IMR-90 (cell line): ENCODE measurements around the gene MLH3. TPM values are rescaled to one million over a fixed set of nuclear protein-coding genes. Genes with fewer than 3 reads are reported as not detected.

Experiments used
- ATAC-seq: fragments of 200-7000 bp; cut with Tn5 transposase; 2 replicates; pipeline ENCODE4 v1.9.1; 2020; ENCODE audit warnings: low read depth, mild to moderate bottlenecking, moderate library complexity
- BruUV-seq: library from RNA; stranded (reverse); fragments of 400-500 nt; replicated peaks from 2 replicates; lab custom pipeline; 2021; lab: Mats Ljungman, UMichigan
- CTCF ChIA-PET: fragments of 300-600 bp; formaldehyde crosslinking; extraction: SDS; loops from one replicate; lab custom pipeline; 2021; ENCODE audit warnings: antibody characterized with exemption; lab: Yijun Ruan, JAX
- POLR2A ChIA-PET: fragments of 300-600 bp; sonication (Branson Sonifier 250); formaldehyde crosslinking; loops from one replicate; lab custom pipeline; 2022; ENCODE audit warnings: antibody characterized with exemption; ENCODE audit not compliant: unreplicated experiment; lab: Charles Lee
- DNase-seq: peaks from one replicate; pipeline ENCODE4 v3.0.0; 2013
- H2AFZ ChIP-seq: replicated peaks from 2 replicates; pipeline ENCODE3; 2013; ENCODE audit warnings: low read length, mild to moderate bottlenecking; ENCODE audit not compliant: poor library complexity
- H2AK5ac ChIP-seq: 2 replicates; pipeline ENCODE4 v1.6.1; 2013; ENCODE audit warnings: low read depth, low read length, inconsistent platforms
- H2AK9ac ChIP-seq: replicated peaks from 2 replicates; pipeline ENCODE3; 2013; ENCODE audit warnings: mild to moderate bottlenecking, low read depth, low read length, moderate library complexity; ENCODE audit not compliant: poor library complexity
- H2BK120ac ChIP-seq: 2 replicates; pipeline ENCODE4 v1.6.1; 2013; ENCODE audit warnings: low read depth, low read length, inconsistent platforms
- H2BK15ac ChIP-seq: 3 replicates; pipeline ENCODE4 v1.6.1; 2013; ENCODE audit warnings: low read depth, low read length, inconsistent platforms
- H2BK20ac ChIP-seq: 2 replicates; pipeline ENCODE4 v1.6.1; 2013; ENCODE audit warnings: low read depth, mild to moderate bottlenecking, inconsistent platforms, low read length, moderate library complexity
- H2BK5ac ChIP-seq: 2 replicates; pipeline ENCODE4 v1.6.1; 2013; ENCODE audit warnings: mild to moderate bottlenecking, low read depth, low read length, inconsistent platforms; ENCODE audit not compliant: poor library complexity, severe bottlenecking
- H3K14ac ChIP-seq: replicated peaks from 2 replicates; pipeline ENCODE4 v1.6.1; 2013; ENCODE audit warnings: low read depth, low read length, inconsistent platforms
- H3K18ac ChIP-seq: 2 replicates; pipeline ENCODE4 v1.6.1; 2013; ENCODE audit warnings: low read depth, low read length, control low read depth
- H3K23ac ChIP-seq: 2 replicates; pipeline ENCODE4 v1.6.1; 2013; ENCODE audit warnings: low read depth, low read length, inconsistent platforms
- H3K27ac ChIP-seq: 2 replicates; pipeline ENCODE4 v1.5.1; 2013; ENCODE audit warnings: mild to moderate bottlenecking, control low read depth, low read length; ENCODE audit not compliant: insufficient read depth
- H3K27me3 ChIP-seq: 2 replicates; pipeline ENCODE4 v1.6.1; 2013; ENCODE audit warnings: low read length; ENCODE audit not compliant: control insufficient read depth, insufficient read depth
- H3K36me3 ChIP-seq: 2 replicates; pipeline ENCODE4 v1.6.1; 2013; ENCODE audit warnings: low read length, mixed read lengths; ENCODE audit not compliant: control insufficient read depth, insufficient read depth
- H3K4ac ChIP-seq: 2 replicates; pipeline ENCODE4 v1.6.1; 2013; ENCODE audit warnings: low read depth, low read length, inconsistent platforms
- H3K4me1 ChIP-seq: 2 replicates; pipeline ENCODE4 v1.6.1; 2013; ENCODE audit warnings: low read length, mixed read lengths; ENCODE audit not compliant: control insufficient read depth, insufficient read depth
- H3K4me2 ChIP-seq: 2 replicates; pipeline ENCODE4 v1.6.1; 2013; ENCODE audit warnings: low read depth, mild to moderate bottlenecking, control low read depth, low read length, moderate library complexity
- H3K4me3 ChIP-seq: 2 replicates; pipeline ENCODE4 v1.5.1; 2013; ENCODE audit warnings: low read depth, mild to moderate bottlenecking, control low read depth, low read length, moderate library complexity; ENCODE audit not compliant: insufficient read depth
- H3K56ac ChIP-seq: 2 replicates; pipeline ENCODE4 v1.6.1; 2013; ENCODE audit warnings: low read length, inconsistent platforms; ENCODE audit not compliant: insufficient read depth; ENCODE audit errors: extremely low read depth
- H3K79me1 ChIP-seq, 2 experiments: 2 replicates each; pipeline ENCODE4 v1.6.1; 2013; ENCODE audit warnings: low read length in 2 of 2, inconsistent platforms in 1 of 2, low read depth in 1 of 2
- H3K9ac ChIP-seq: 2 replicates; pipeline ENCODE4 v1.6.1; 2013; ENCODE audit warnings: low read depth, low read length, control low read depth
- H3K9me1 ChIP-seq: 2 replicates; pipeline ENCODE4 v1.6.1; 2013; ENCODE audit warnings: low read length, inconsistent platforms; ENCODE audit not compliant: insufficient read depth
- H3K9me3 ChIP-seq: 2 replicates; pipeline ENCODE4 v1.6.1; 2013; ENCODE audit warnings: low read length; ENCODE audit not compliant: control insufficient read depth, insufficient read depth
- H4K20me1 ChIP-seq: 2 replicates; pipeline ENCODE4 v1.6.1; 2013; ENCODE audit warnings: low read length, inconsistent platforms; ENCODE audit not compliant: insufficient read depth
- H4K5ac ChIP-seq: 2 replicates; pipeline ENCODE4 v1.6.1; 2013; ENCODE audit warnings: mild to moderate bottlenecking, low read depth, low read length, control low read depth
- H4K8ac ChIP-seq, 2 experiments: 2 replicates each; pipeline ENCODE4 v1.6.1; 2013; ENCODE audit warnings: low read depth in 2 of 2, low read length in 2 of 2, control low read depth in 1 of 2, inconsistent platforms in 1 of 2
- H4K91ac ChIP-seq: 2 replicates; pipeline ENCODE4 v1.6.1; 2013; ENCODE audit warnings: low read depth, low read length, inconsistent platforms; ENCODE audit not compliant: insufficient read depth
- CEBPB ChIP-seq: IDR thresholded peaks from 2 replicates; pipeline ENCODE4 v1.6.1; 2012; ENCODE audit warnings: low read depth, low read length, improper control_type of control experiment
- CHD1 ChIP-seq: IDR thresholded peaks from 2 replicates; pipeline ENCODE4 v1.6.1; 2012; ENCODE audit warnings: low read depth, low read length, improper control_type of control experiment
- FOS ChIP-seq: fragments of 150-350 bp; IDR thresholded peaks from 2 replicates; pipeline ENCODE4 v1.6.1; 2016; ENCODE audit warnings: low read depth, low read length
- MAFK ChIP-seq: IDR thresholded peaks from 2 replicates; pipeline ENCODE4 v1.6.1; 2012; ENCODE audit warnings: low read depth, low read length, improper control_type of control experiment
- MAZ ChIP-seq: IDR thresholded peaks from 2 replicates; pipeline ENCODE4 v1.6.1; 2012; ENCODE audit warnings: low read depth, mild to moderate bottlenecking, low read length, improper control_type of control experiment, moderate library complexity, borderline replicate concordance
- NFE2L2 ChIP-seq: fragments of 150-350 bp; IDR thresholded peaks from 2 replicates; pipeline ENCODE4 v1.6.1; 2016; ENCODE audit warnings: low read depth, mild to moderate bottlenecking, low read length
- RAD21 ChIP-seq: IDR thresholded peaks from 2 replicates; pipeline ENCODE4 v1.6.1; 2012; ENCODE audit warnings: low read length, improper control_type of control experiment
- RCOR1 ChIP-seq: IDR thresholded peaks from 2 replicates; pipeline ENCODE4 v1.6.1; 2012; ENCODE audit warnings: mild to moderate bottlenecking, low read length, improper control_type of control experiment; ENCODE audit not compliant: insufficient replicate concordance
- RFX5 ChIP-seq: IDR thresholded peaks from 2 replicates; pipeline ENCODE4 v1.8.0; 2012; ENCODE audit warnings: low read depth, mild to moderate bottlenecking, low read length, moderate library complexity
- WGBS, 2 experiments: methylation state at CpG; one replicate each; pipeline versions ENCODE4 v1.1.5 to v1.1.7; 2013; ENCODE audit warnings: missing lambda C conversion rate in 2 of 2; ENCODE audit not compliant: insufficient read length in 1 of 2; ENCODE audit errors: extremely low coverage in 2 of 2; 5-methylcytosine and 5-hydroxymethylcytosine counted together
- dilution Hi-C: fragments of 300-500 bp; cut with HindIII; formaldehyde crosslinking; loops from one replicate; pipeline ENCODE4 v1.14.3; 2018; ENCODE audit warnings: low sequenced_read_pairs; ENCODE audit not compliant: unreplicated experiment
- in situ Hi-C: fragments of 300-500 bp; cut with MboI; formaldehyde crosslinking; loops from 3 replicates; pipeline ENCODE4 v1.14.3; 2019; ENCODE audit warnings: low sequenced_read_pairs, inconsistent platforms, mixed read lengths
- intact Hi-C: fragments of 100-400 bp; cut with micrococcal nuclease; formaldehyde crosslinking; loops from 2 replicates; pipeline ENCODE4 v1.10.0; 2022
- polyA plus RNA-seq, 3 experiments: library from polyadenylated mRNA; depleted of rRNA; stranded (reverse); fragments of >200 nt; gene quantifications; 2 replicates each; pipeline ENCODE4 v1.2.3, GENCODE V29; 2012; ENCODE audit warnings: low replicate concordance in 1 of 3
- total RNA-seq: library from RNA; depleted of rRNA; stranded (reverse); fragments of >200 nt; gene quantifications from 2 replicates; pipeline ENCODE4 v1.2.3, GENCODE V29; 2012
- TF ChIP-seq, protein P1 (sequence below): fragments of 150-350 bp; IDR thresholded peaks from 2 replicates; pipeline ENCODE4 v1.6.1; 2017; ENCODE audit warnings: mild to moderate bottlenecking, antibody characterized with exemption, low read length, low read depth
- TF ChIP-seq, protein P2 (sequence below): fragments of 150-350 bp; IDR thresholded peaks from 2 replicates; pipeline ENCODE4 v1.6.1; 2016; ENCODE audit warnings: low read depth, mild to moderate bottlenecking, low read length, moderate library complexity, borderline replicate concordance

The MLH3 gene
- total and polyA plus RNA-seq, 2 of the 4 experiments (the other 2 are of a cell fraction): 5.6 to 14.7 TPM

DNA sequence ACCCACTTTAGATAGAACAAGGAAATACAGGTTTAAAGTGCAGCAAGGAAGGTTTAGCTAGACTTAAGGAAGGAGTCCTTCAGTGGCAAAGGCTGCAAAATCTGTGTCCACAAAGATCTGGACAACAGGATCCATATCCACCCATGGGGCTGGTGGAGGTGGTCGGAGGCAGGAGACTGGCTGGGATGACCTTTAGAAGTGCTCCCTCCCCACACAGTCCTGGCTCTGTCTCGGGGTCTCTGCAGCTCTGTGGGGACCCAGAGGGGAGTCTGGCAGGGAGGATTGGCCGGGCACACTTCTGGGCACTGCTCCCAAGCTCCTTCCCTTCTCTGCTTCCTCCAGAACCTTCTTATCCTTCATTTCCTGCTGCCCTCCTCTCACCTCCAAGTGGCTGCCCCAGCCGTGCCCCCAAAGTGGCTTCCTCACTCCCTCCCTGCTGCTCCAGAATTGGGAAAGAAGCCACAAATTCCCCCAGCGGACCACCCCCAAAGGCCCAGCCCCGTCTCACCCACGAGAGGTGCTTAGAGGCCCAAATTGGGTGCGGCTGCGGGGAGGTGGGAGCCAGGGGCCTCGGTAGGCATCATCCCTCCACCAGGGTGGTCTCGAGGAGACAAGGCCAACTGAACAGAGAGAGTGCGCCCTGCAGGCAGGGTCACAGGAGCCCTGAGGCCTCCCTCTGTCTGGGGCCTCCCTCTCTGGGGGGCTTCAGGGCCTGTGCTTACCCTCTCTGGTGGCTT is 73.9 kb downstream of the MLH3 start:
- Histone ChIP-seq H2AK9ac (no peak overlapping the region), H3K4ac (no peak overlapping the region), H3K14ac (no peak overlapping the region), H4K91ac (no peak overlapping the region), H4K5ac (no peak overlapping the region), H3K56ac (no peak overlapping the region), H3K9me3 (no peaks in the 10 kb centered on the region), H2BK15ac (no peak overlapping the region), H2BK120ac (no peak overlapping the region), H3K9ac (no peak overlapping the region), H2BK20ac (no peak overlapping the region), H2AFZ (no peak overlapping the region), H3K23ac (no peak overlapping the region), H3K4me1 (peaks cover 15% of the 10 kb centered on the region), H4K8ac (no peak overlapping the region), H3K9me1 (peaks cover 9% of the 10 kb centered on the region; the same call in 1 of the 2 replicates), H2BK5ac (no peak overlapping the region), H3K4me3 (no peak overlapping the region), H2AK5ac (no peak overlapping the region), H4K20me1 (no peaks in the 10 kb centered on the region), H3K27ac (no peak overlapping the region), H3K36me3 (no peaks in the 10 kb centered on the region), H3K79me1 (no peaks in the 10 kb centered on the region), H3K27me3 (peaks cover 2% of the 10 kb centered on the region; the same call in 1 of the 2 replicates), H3K4me2 (no peak overlapping the region), H3K18ac (no peak overlapping the region)
- no TSS peak for BruUV-seq
- dilution Hi-C loops (no loop called here), in situ Hi-C loops (no loop called here), intact Hi-C loops (no loop called here)
- 65% methylated on average over 3 of the region's 12 CpGs; no CpG with 5 or more reads in 1 of the 2 experiments for WGBS, 2 experiments
- no peak for DNase-seq
- TF ChIP-seq NFE2L2 (no peak), CHD1 (no peak), RFX5 (no peak), MAFK (no peak), RCOR1 (no peak), FOS (no peak), RAD21 (no peak), MAZ (no peak), CEBPB (no peak)
- TF ChIP-seq, protein P1, sequence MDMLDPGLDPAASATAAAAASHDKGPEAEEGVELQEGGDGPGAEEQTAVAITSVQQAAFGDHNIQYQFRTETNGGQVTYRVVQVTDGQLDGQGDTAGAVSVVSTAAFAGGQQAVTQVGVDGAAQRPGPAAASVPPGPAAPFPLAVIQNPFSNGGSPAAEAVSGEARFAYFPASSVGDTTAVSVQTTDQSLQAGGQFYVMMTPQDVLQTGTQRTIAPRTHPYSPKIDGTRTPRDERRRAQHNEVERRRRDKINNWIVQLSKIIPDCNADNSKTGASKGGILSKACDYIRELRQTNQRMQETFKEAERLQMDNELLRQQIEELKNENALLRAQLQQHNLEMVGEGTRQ: no peak
- TF ChIP-seq, protein P2, sequence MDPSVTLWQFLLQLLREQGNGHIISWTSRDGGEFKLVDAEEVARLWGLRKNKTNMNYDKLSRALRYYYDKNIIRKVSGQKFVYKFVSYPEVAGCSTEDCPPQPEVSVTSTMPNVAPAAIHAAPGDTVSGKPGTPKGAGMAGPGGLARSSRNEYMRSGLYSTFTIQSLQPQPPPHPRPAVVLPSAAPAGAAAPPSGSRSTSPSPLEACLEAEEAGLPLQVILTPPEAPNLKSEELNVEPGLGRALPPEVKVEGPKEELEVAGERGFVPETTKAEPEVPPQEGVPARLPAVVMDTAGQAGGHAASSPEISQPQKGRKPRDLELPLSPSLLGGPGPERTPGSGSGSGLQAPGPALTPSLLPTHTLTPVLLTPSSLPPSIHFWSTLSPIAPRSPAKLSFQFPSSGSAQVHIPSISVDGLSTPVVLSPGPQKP: no peak
- POLR2A ChIA-PET: no interaction called here
- ATAC-seq: no peak
- CTCF ChIA-PET: interaction anchor here (0.7 kb wide), 1 partner anchor 13 kb away, joined by 3 read pairs; no protein-coding TSS in a partner anchor
